Progenitor cell of endocrine pancreas (in vitro differentiated cells): Measurements from ENCODE around the gene FBN3. TPM values are rescaled to one million over a fixed set of nuclear protein-coding genes. Genes with fewer than 3 reads are reported as not detected.
A peak's percentile ranks its signal among the peaks of the same experiment; 100 is the strongest.

Experiments used
- DNase-seq: peaks from one replicate; pipeline ENCODE4 v3.0.0; 2021; ENCODE audit warnings: low spot score; ENCODE audit not compliant: unreplicated experiment
- H3K27ac Mint-ChIP-seq: 2 replicates; pipeline ENCODE4 v1.8.0; 2021; ENCODE audit warnings: mild to moderate bottlenecking, moderate library complexity, mixed read lengths
- H3K27me3 Mint-ChIP-seq: 2 replicates; pipeline ENCODE4 v1.8.0; 2021; ENCODE audit warnings: mixed read lengths
- H3K36me3 Mint-ChIP-seq: 2 replicates; pipeline ENCODE4 v1.8.0; 2022; ENCODE audit warnings: mixed read lengths; ENCODE audit not compliant: insufficient read depth
- H3K4me1 Mint-ChIP-seq: 2 replicates; pipeline ENCODE4 v1.8.0; 2021; ENCODE audit warnings: low read depth, mixed read lengths
- H3K4me3 Mint-ChIP-seq: 2 replicates; pipeline ENCODE4 v1.8.0; 2021; ENCODE audit warnings: low read depth, mild to moderate bottlenecking, moderate library complexity, mixed read lengths
- H3K9me3 Mint-ChIP-seq: 2 replicates; pipeline ENCODE4 v1.8.0; 2021; ENCODE audit warnings: low read depth, mixed read lengths
- CTCF ChIP-seq: fragments of 200-600 bp; sonication (generic); IDR thresholded peaks from one replicate; pipeline ENCODE4 v1.5.0; 2021; ENCODE audit warnings: antibody characterized with exemption, mild to moderate bottlenecking; ENCODE audit not compliant: unreplicated experiment
- total RNA-seq: library from RNA; stranded (reverse); gene quantifications from 2 replicates; pipeline ENCODE4 v1.2.1, GENCODE V29; 2021

The FBN3 gene
- total RNA-seq, 1 donor from 2014 or later, result 121 TPM

GRCh38 chr19:8057545-8058270 is 91.7 kb downstream of the FBN3 start:
- H3K27ac Mint-ChIP-seq, result no peak overlapping the region
- H3K4me3 Mint-ChIP-seq, result no peak overlapping the region
- no peaks in the 10 kb centered on the region for H3K27me3 Mint-ChIP-seq
- H3K9me3 Mint-ChIP-seq, result no peaks in the 10 kb centered on the region
- no peak for TF ChIP-seq CTCF
- DNase-seq, result no peak
- peaks cover 2% of the 10 kb centered on the region for H3K36me3 Mint-ChIP-seq
- H3K4me1 Mint-ChIP-seq, result peaks cover 5% of the 10 kb centered on the region

- TF ChIP-seq CTCF, result no peak
- H3K4me1 Mint-ChIP-seq, result peaks cover 8% of the 10 kb centered on the region
- H3K4me3 Mint-ChIP-seq, result no peak overlapping the region
- DNase-seq, result no peak
- H3K9me3 Mint-ChIP-seq, result no peaks in the 10 kb centered on the region
- H3K27me3 Mint-ChIP-seq, result peaks cover 3% of the 10 kb centered on the region
- H3K36me3 Mint-ChIP-seq, result peaks cover 2% of the 10 kb centered on the region
- no peak overlapping the region for H3K27ac Mint-ChIP-seq
These were observed 92.9 kb downstream of the FBN3 start for GRCh38 chr19:8056533-8056932.

GRCh38 chr19:8054169-8054568 is 95.2 kb downstream of the FBN3 start:
- Mint-ChIP-seq H3K27ac (no peak overlapping the region), H3K9me3 (no peaks in the 10 kb centered on the region), H3K27me3 (peaks cover 7% of the 10 kb centered on the region), H3K4me1 (peaks cover 8% of the 10 kb centered on the region), H3K36me3 (no peaks in the 10 kb centered on the region), H3K4me3 (no peak overlapping the region)
- no peak for DNase-seq
- TF ChIP-seq CTCF, result no peak

GRCh38 chr19:8052464-8052859 is 96.9 kb downstream of the FBN3 start, which contains the start of gene CCL25:
CCL25 (plus strand) TSS chr19:8052760; CDS start chr19:8053050, 290 bp downstream.
- Mint-ChIP-seq H3K36me3 (no peaks in the 10 kb centered on the region), H3K27ac (no peak within 1 kb of the TSS), H3K9me3 (no peaks in the 10 kb centered on the region), H3K27me3 (peaks cover 18% of the 10 kb centered on the region), H3K4me1 (peaks cover 8% of the 10 kb centered on the region), H3K4me3 (no peak within 1 kb of the TSS)
- no peak for DNase-seq
- no peak for TF ChIP-seq CTCF

- TF ChIP-seq CTCF, result no peak
- DNase-seq, result peak; percentile 73
- Mint-ChIP-seq H3K9me3 (no peaks in the 10 kb centered on the region), H3K27me3 (peaks cover 26% of the 10 kb centered on the region), H3K36me3 (no peaks in the 10 kb centered on the region), H3K27ac (peak overlapping the region; percentile 33), H3K4me3 (no peak overlapping the region), H3K4me1 (peaks cover 8% of the 10 kb centered on the region)
These were observed 98.9 kb downstream of the FBN3 start for GRCh38 chr19:8050274-8051096.
